RWPE2 (cell line): ENCODE results near the gene RASD2.
A peak's percentile ranks its signal among the peaks of the same experiment; 100 is the strongest.

Experiments
- ATAC-seq: fragments of 200-7000 bp; cut with Tn5 transposase; 3 replicates; pipeline ENCODE4 v1.9.1; 2021; ENCODE audit warnings: low read depth
- DNase-seq: peaks from one replicate; pipeline ENCODE4 v3.0.0-alpha.2; 2020; ENCODE audit warnings: low spot score
- H3K27ac ChIP-seq: fragments of 450-650 bp; 2 replicates; pipeline ENCODE4 v1.5.1; 2017; ENCODE audit warnings: mild to moderate bottlenecking; ENCODE audit not compliant: poor library complexity, severe bottlenecking
- H3K27me3 ChIP-seq: fragments of 250-450 bp; sonication (Bioruptor Pico); 2 replicates; pipeline ENCODE4 v1.5.1; 2021; ENCODE audit warnings: mild to moderate bottlenecking, moderate library complexity; ENCODE audit not compliant: insufficient read depth, poor library complexity, severe bottlenecking
- H3K36me3 ChIP-seq: fragments of 250-450 bp; sonication (Bioruptor Pico); 2 replicates; pipeline ENCODE4 v1.5.1; 2020; ENCODE audit warnings: low read depth, mild to moderate bottlenecking, moderate library complexity
- H3K4me1 ChIP-seq: fragments of 250-450 bp; sonication (Bioruptor Pico); 2 replicates; pipeline ENCODE4 v1.5.1; 2021; ENCODE audit warnings: mild to moderate bottlenecking, moderate library complexity; ENCODE audit not compliant: insufficient read depth, poor library complexity, severe bottlenecking
- H3K4me3 ChIP-seq: fragments of 250-450 bp; sonication (Bioruptor Pico); 2 replicates; pipeline ENCODE4 v1.5.1; 2021; ENCODE audit warnings: mild to moderate bottlenecking, moderate library complexity; ENCODE audit not compliant: severe bottlenecking
- H3K9me3 ChIP-seq: fragments of 250-450 bp; sonication (Bioruptor Pico); 2 replicates; pipeline ENCODE4 v1.5.1; 2021; ENCODE audit warnings: mild to moderate bottlenecking, moderate library complexity; ENCODE audit not compliant: severe bottlenecking
- TF ChIP-seq, protein P1 (sequence below): fragments of 450-650 bp; IDR thresholded peaks from one replicate; pipeline ENCODE4 v1.5.1; 2017; ENCODE audit warnings: mild to moderate bottlenecking, moderate library complexity; ENCODE audit not compliant: poor library complexity, severe bottlenecking

RASD2 gene

DNA sequence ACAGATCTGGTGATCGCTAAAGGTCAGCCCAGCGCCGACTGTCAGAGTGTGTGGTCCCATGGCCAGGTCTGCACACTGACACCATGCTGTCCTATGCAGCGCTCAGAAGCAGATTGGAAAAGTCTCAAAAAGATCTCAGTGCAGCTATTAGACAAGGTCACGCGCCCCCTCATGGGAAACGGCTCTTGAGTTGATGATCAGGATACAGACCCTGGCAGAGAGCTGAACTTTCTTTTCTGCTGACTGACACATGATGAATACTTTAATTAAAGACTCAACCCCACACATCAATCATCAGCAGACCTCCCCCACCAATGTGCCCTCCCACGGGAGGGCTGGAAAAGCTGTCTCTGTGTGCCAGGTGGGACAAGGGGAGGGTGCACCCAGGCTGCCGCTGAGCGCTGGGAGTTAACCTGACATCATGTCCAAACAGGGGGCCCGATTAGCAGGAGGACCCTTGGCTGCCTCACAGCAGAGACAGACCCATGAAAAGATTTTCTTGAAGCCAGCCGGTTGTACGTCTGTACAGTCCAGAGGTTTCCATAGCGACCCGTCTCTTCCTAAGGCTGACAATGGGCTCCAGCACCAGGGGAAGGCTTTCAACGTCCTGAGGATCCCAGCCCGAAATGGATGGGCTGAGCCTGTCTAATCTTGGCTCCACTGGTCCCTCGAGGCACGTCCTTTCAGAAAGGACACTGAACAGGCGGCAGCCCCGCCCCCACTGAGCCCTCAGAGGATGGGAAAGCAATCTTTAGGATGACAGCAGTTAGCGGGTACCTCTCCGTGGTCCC is 26.9 kb downstream of the RASD2 start:
- Histone ChIP-seq H3K27me3 (no peaks in the 10 kb centered on the region), H3K27ac (no peak overlapping the region), H3K4me1 (peaks cover 6% of the 10 kb centered on the region), H3K4me3 (no peak overlapping the region), H3K9me3 (no peaks in the 10 kb centered on the region), H3K36me3 (no peaks in the 10 kb centered on the region)
- TF ChIP-seq, protein P1, sequence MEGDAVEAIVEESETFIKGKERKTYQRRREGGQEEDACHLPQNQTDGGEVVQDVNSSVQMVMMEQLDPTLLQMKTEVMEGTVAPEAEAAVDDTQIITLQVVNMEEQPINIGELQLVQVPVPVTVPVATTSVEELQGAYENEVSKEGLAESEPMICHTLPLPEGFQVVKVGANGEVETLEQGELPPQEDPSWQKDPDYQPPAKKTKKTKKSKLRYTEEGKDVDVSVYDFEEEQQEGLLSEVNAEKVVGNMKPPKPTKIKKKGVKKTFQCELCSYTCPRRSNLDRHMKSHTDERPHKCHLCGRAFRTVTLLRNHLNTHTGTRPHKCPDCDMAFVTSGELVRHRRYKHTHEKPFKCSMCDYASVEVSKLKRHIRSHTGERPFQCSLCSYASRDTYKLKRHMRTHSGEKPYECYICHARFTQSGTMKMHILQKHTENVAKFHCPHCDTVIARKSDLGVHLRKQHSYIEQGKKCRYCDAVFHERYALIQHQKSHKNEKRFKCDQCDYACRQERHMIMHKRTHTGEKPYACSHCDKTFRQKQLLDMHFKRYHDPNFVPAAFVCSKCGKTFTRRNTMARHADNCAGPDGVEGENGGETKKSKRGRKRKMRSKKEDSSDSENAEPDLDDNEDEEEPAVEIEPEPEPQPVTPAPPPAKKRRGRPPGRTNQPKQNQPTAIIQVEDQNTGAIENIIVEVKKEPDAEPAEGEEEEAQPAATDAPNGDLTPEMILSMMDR: no peak
- no peak for ATAC-seq
- no peak for DNase-seq

DNA sequence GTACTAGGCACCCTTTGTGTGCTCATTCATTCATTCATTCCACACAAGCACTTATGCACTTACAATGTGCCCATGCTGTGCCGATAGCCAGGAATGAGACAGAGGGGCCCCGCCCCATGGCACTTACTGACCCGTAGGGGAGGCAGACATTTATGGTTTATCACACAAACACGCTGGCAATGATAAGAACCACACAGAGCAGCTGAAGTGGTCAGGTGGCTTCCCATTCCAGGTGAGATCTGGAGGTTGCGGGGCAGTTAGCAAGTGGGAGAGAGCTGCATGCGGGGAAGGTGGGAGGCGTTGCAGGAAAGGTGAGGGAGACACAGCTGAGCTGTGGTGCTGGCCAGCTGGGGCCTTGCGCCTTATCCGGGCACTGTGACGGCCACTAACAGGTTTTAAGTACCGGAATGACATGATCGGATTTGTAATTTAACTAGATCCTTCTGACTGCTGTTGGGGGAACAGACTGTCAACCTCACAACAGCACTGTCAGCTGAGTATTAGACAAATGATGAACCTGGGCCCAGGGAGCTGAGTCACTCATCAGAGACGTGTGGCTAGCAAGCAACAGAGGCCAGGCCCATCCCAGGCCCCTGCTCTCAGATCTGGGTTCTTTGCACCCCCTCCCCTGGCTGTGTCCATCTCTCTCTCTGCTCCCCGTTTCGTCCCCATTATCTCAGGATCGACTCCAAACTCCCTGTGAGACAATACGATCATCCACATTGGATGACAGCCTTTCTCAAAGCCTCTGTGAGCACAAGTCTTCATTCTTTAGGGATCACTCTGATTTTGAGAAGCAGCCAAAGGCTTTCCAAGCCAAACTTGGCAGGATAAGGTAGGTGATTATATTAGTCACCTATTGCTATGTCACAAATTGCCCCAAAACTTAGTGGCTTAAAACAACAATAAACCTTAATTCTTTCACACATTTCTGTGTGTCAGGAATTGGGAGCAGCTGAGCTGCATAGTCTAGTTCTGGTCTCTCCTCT is 28.4 kb downstream of the RASD2 start:
- no peaks in the 10 kb centered on the region for H3K27me3 ChIP-seq
- TF ChIP-seq, protein P1: no peak
- peaks cover 6% of the 10 kb centered on the region for H3K4me1 ChIP-seq
- DNase-seq (no peak), ATAC-seq (peak; percentile 85)
- no peak overlapping the region for H3K4me3 ChIP-seq
- no peaks in the 10 kb centered on the region for H3K9me3 ChIP-seq
- H3K36me3 ChIP-seq: no peaks in the 10 kb centered on the region
- no peak overlapping the region for H3K27ac ChIP-seq

DNA sequence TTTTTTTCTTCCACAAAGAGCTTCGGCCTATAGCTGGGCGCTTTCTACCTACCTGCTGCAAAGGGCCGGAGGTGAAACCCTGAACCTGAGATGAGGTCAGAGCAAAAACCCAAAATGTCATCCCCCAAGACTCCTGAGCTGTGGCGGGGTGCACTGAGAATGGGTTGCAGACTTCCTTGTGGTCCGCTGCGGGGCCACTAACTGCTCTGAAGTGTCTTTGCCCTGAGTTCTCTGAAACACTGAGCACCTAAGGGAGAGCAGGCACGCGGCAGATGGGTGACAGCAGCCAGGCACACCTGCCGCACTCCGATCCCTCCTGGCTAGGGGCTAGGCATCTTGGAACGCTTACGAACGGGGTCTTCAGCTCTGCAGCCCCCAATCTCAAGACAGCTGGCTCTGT is 29.3 kb downstream of the RASD2 start:
- Histone ChIP-seq H3K36me3 (no peaks in the 10 kb centered on the region), H3K4me3 (no peak overlapping the region), H3K9me3 (no peaks in the 10 kb centered on the region), H3K27ac (no peak overlapping the region), H3K27me3 (no peaks in the 10 kb centered on the region), H3K4me1 (peaks cover 6% of the 10 kb centered on the region)
- no peak for DNase-seq
- TF ChIP-seq, protein P1: no peak
- ATAC-seq: no peak

DNA sequence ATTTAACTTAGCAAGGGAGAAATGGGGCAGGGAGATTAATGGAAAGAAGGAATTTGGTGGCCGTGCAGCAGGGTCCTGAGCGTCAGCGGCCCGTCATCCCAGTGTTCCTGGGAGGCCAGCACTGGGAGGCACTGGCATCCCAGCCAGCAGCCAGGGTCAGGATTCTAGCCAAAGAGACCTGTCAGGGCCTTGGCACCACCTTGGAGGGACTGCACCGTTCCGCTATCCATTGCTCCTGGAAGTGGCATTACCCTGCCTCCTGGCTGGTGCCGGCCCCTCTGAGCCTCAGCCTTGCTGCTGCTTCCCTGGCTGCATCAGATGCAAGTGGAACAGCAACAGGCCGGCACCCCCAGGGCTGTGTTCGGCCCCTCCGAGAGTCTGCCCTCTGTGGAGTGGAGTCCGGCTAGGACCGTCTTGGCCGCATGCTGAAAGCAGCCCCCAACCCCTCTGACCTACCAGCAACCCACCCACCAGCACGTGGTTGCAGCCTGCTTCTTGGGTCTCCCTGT is 30.1 kb downstream of the RASD2 start:
- no peaks in the 10 kb centered on the region for H3K9me3 ChIP-seq
- DNase-seq: no peak
- TF ChIP-seq, protein P1: no peak
- H3K4me1 ChIP-seq: peaks cover 6% of the 10 kb centered on the region
- no peaks in the 10 kb centered on the region for H3K36me3 ChIP-seq
- ATAC-seq: no peak
- no peak overlapping the region for H3K27ac ChIP-seq
- no peak overlapping the region for H3K4me3 ChIP-seq
- no peaks in the 10 kb centered on the region for H3K27me3 ChIP-seq
